Esophagus muscularis mucosa (tissue), 3 donors: ENCODE data around the gene TAF5L.

Source experiments
- POLR2A ChIP-seq: fragments of 450-650 bp; IDR thresholded peaks from one replicate; pipeline ENCODE4 v1.6.1; 2017; ENCODE audit warnings: antibody characterized with exemption, moderate library complexity, mild to moderate bottlenecking, low read depth
- TF ChIP-seq, protein P1 (sequence below), 3 experiments: fragments of 200-600 bp in 2 of 3; fragments of 450-650 bp in 1 of 3; sonication (generic) in 2 of 3; IDR thresholded peaks; one replicate each; pipeline ENCODE4 v1.5.1; 2017 to 2019; ENCODE audit warnings: antibody characterized with exemption in 3 of 3, mild to moderate bottlenecking in 2 of 3, moderate library complexity in 1 of 3

DNA sequence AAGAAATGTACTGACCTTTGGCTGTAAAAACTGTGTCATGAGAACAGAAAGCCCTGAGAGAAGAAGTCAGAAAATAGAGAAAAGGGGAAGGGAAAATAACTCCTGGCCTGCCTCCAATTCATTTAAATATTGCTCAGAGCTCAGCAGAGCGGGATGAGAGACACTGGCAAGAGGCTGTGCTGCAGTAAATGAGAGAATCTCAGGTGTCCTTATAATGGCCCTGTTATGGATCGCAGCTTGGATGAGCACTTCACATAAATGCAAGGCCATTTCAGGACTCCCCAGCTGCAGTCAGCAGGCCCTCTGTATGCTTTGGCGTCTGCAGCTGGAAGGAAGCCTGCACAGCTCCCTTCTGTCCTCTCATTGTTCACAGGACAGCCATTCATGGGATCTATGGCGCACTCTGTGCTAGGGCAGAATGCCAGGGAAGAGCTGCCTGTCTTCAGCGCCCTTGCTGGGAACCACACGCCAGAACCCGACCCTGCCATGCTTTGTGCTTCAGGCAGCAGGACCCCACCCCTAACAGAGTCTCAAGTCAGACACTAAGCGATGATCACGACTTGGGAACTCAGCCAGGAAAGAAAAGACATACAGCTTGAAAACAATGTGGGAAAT is 46.8 kb downstream of the TAF5L start:
- TF ChIP-seq, protein P1, sequence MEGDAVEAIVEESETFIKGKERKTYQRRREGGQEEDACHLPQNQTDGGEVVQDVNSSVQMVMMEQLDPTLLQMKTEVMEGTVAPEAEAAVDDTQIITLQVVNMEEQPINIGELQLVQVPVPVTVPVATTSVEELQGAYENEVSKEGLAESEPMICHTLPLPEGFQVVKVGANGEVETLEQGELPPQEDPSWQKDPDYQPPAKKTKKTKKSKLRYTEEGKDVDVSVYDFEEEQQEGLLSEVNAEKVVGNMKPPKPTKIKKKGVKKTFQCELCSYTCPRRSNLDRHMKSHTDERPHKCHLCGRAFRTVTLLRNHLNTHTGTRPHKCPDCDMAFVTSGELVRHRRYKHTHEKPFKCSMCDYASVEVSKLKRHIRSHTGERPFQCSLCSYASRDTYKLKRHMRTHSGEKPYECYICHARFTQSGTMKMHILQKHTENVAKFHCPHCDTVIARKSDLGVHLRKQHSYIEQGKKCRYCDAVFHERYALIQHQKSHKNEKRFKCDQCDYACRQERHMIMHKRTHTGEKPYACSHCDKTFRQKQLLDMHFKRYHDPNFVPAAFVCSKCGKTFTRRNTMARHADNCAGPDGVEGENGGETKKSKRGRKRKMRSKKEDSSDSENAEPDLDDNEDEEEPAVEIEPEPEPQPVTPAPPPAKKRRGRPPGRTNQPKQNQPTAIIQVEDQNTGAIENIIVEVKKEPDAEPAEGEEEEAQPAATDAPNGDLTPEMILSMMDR (IDR thresholded peaks at IDR 0.05), result no peak
- TF ChIP-seq POLR2A, result no peak
